Osteocyte (in vitro differentiated cells): ENCODE results near the gene CHST11. TPM values are rescaled to one million over a fixed set of nuclear protein-coding genes. Genes with fewer than 3 reads are reported as not detected.

ENCODE experiments used
- DNase-seq: peaks from one replicate; pipeline ENCODE4 v3.0.0; 2021; ENCODE audit warnings: mixed read lengths; ENCODE audit not compliant: unreplicated experiment; ENCODE audit errors: extremely low spot score
- H3K27ac Mint-ChIP-seq: one replicate; pipeline ENCODE4 v1.8.0; 2021; ENCODE audit warnings: mild to moderate bottlenecking, mixed read lengths; ENCODE audit not compliant: unreplicated experiment
- H3K27me3 Mint-ChIP-seq: one replicate; pipeline ENCODE4 v1.8.0; 2021; ENCODE audit warnings: mixed read lengths; ENCODE audit not compliant: unreplicated experiment
- H3K36me3 Mint-ChIP-seq: one replicate; pipeline ENCODE4 v1.8.0; 2021; ENCODE audit warnings: mixed read lengths; ENCODE audit not compliant: unreplicated experiment
- H3K4me1 Mint-ChIP-seq: one replicate; pipeline ENCODE4 v1.8.0; 2021; ENCODE audit warnings: mixed read lengths; ENCODE audit not compliant: unreplicated experiment
- H3K4me3 Mint-ChIP-seq: one replicate; pipeline ENCODE4 v1.8.0; 2021; ENCODE audit warnings: mild to moderate bottlenecking, moderate library complexity, mixed read lengths; ENCODE audit not compliant: unreplicated experiment
- H3K9me3 Mint-ChIP-seq: one replicate; pipeline ENCODE4 v1.8.0; 2021; ENCODE audit warnings: mixed read lengths; ENCODE audit not compliant: unreplicated experiment
- total RNA-seq: library from RNA; stranded (reverse); gene quantifications from 2 replicates; pipeline ENCODE4 v1.2.1, GENCODE V29; 2021
- TF ChIP-seq, protein P1 (sequence below): fragments of 200-600 bp; sonication (generic); IDR thresholded peaks from 2 replicates; pipeline ENCODE4 v1.5.0; 2021; ENCODE audit warnings: antibody characterized with exemption, mild to moderate bottlenecking, moderate library complexity

CHST11 gene
- total RNA-seq, 1 donor from 2014 or later = 7.5 TPM

DNA sequence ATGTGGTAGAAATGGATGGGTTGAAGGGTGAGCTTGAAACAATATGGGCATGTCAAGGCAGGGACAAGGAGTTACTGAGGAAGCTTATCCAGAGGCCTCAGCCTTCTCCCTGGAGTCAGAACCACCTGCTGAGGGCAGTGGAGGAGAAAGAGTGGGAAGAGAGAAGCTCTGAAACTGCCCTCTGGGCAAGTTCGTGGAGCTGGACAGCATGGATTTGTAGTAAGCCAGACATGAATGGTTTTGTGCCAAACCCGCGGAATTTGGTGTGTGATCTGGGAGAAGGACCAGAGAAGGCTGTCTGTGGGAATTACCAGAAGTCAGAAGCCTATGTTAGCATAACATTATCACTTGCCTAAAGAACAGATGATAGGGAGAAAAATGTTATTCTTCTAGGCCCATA, 336.5 kb downstream of the CHST11 start:
- Mint-ChIP-seq H3K27me3 (peaks cover 2% of the 10 kb centered on the region), H3K27ac (no peak overlapping the region), H3K36me3 (no peaks in the 10 kb centered on the region), H3K4me3 (no peak overlapping the region), H3K9me3 (no peaks in the 10 kb centered on the region), H3K4me1 (peaks cover 16% of the 10 kb centered on the region)
- TF ChIP-seq, protein P1, sequence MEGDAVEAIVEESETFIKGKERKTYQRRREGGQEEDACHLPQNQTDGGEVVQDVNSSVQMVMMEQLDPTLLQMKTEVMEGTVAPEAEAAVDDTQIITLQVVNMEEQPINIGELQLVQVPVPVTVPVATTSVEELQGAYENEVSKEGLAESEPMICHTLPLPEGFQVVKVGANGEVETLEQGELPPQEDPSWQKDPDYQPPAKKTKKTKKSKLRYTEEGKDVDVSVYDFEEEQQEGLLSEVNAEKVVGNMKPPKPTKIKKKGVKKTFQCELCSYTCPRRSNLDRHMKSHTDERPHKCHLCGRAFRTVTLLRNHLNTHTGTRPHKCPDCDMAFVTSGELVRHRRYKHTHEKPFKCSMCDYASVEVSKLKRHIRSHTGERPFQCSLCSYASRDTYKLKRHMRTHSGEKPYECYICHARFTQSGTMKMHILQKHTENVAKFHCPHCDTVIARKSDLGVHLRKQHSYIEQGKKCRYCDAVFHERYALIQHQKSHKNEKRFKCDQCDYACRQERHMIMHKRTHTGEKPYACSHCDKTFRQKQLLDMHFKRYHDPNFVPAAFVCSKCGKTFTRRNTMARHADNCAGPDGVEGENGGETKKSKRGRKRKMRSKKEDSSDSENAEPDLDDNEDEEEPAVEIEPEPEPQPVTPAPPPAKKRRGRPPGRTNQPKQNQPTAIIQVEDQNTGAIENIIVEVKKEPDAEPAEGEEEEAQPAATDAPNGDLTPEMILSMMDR = no peak
- DNase-seq = no peak

GRCh38 chr12:104793968-104794367, 337.2 kb downstream of the CHST11 start:
- peaks cover 12% of the 10 kb centered on the region for H3K4me1 Mint-ChIP-seq
- H3K27ac Mint-ChIP-seq = no peak overlapping the region
- TF ChIP-seq, protein P1 = no peak
- H3K27me3 Mint-ChIP-seq = peaks cover 2% of the 10 kb centered on the region
- no peak for DNase-seq
- H3K4me3 Mint-ChIP-seq = no peak overlapping the region
- no peaks in the 10 kb centered on the region for H3K36me3 Mint-ChIP-seq
- H3K9me3 Mint-ChIP-seq = no peaks in the 10 kb centered on the region

GRCh38 chr12:104796475-104796862, 339.7 kb downstream of the CHST11 start:
- Mint-ChIP-seq H3K4me1 (peaks cover 11% of the 10 kb centered on the region), H3K4me3 (no peak overlapping the region), H3K9me3 (no peaks in the 10 kb centered on the region), H3K36me3 (no peaks in the 10 kb centered on the region), H3K27ac (no peak overlapping the region), H3K27me3 (peaks cover 2% of the 10 kb centered on the region)
- DNase-seq = no peak
- TF ChIP-seq, protein P1 = no peak

DNA sequence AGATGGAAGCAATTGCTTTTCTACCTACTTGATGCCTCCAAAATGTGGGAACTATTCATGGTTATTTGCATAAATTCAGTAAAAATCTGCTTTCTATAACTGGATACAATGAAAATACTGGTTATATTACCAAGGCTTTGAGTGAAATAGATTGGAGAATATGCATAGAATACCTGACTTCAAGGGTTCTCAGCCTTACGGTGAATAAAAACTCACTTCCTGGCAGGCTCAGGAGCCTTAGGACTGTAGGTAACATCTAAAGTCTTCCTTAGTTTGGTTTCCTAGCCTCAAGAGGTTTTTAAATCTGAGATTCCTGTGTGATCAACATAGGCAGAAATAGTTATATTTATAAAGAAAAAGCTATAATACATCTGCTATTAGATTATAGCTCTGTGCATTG, 342.7 kb downstream of the CHST11 start:
- TF ChIP-seq, protein P1 = no peak
- H3K36me3 Mint-ChIP-seq = peaks cover 3% of the 10 kb centered on the region
- no peak overlapping the region for H3K27ac Mint-ChIP-seq
- no peaks in the 10 kb centered on the region for H3K9me3 Mint-ChIP-seq
- H3K27me3 Mint-ChIP-seq = peaks cover 2% of the 10 kb centered on the region
- H3K4me1 Mint-ChIP-seq = no peaks in the 10 kb centered on the region
- peak; percentile 91 for DNase-seq
- H3K4me3 Mint-ChIP-seq = no peak overlapping the region

DNA sequence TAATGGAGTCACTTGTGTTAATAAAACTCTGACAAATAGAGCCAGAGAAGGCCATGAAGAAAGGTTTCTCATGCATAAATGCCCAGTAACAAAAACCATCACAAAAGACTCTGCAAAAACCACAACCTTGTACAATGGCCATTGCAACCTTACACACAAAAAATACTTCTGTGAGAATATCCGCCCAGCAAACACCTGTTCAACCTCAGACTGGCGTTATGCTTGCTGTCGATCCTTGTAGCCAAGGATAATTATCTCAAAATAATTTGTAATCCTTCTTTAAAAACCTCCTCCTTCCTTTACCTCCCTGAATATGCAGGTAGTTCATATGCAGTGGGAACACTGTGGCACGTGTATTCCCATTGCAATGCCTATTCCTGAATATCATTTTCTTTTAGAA, 344.3 kb downstream of the CHST11 start:
- no peak for DNase-seq
- Mint-ChIP-seq H3K36me3 (peaks cover 3% of the 10 kb centered on the region), H3K4me3 (no peak overlapping the region), H3K27me3 (peaks cover 2% of the 10 kb centered on the region), H3K27ac (no peak overlapping the region), H3K9me3 (no peaks in the 10 kb centered on the region), H3K4me1 (no peaks in the 10 kb centered on the region)
- TF ChIP-seq, protein P1 = no peak
